ENCODE data around the gene CYB561. TPM values are rescaled to one million over a fixed set of nuclear protein-coding genes. Genes with fewer than 3 reads are reported as not detected.

CYB561 gene
- total and polyA plus RNA-seq, 9 of the 15 experiments (the other 6 are each of a cell fraction or from before 2014, with no cell fraction given) = 4.0 to 30.8 (median 17.4) TPM

DNA sequence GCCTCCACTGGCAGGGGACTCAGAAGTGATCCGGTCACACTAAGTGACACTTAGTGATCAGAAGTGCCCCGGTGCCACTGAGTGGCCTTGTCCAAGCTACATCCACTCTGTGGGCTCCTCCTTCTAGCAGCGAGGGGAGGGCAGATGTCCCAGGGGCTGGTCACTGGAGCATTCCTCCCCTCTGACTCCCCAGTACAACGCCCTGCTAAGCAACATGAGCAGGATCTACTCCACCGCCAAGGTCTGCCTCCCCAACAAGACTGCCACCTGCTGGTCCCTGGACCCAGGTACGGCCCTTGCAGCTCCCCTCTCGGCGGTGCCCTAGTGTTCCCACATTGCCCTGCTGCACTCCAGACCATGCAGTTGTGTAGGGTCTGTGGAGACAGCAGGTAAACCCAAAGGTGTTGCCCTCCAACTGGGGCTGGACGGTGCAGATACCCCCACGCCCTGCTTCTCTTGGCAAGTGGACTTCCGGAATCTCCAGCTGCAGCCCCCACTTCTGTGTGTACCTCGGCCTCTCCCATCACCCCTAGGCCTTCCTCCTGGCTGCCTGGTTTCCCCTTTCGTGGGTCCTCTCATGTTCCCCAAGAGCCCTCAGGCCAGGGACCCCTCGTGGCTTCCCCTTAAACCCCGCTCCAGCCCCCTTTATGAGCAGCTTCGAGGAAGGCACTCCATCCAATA lies 32.8 kb upstream of the CYB561 start (continued):
- peak; percentile 56; the same call in 1 of the 2 replicates for TF ChIP-seq GABPB1 (CRISPR knock-in tag; IDR thresholded peaks at IDR 0.05)
- TF ChIP-seq NEUROD1 (IDR thresholded peaks at IDR 0.05; ENCODE audit: borderline replicate concordance, low read depth, low read length, partially characterized antibody) = peak; percentile 35
- TF ChIP-seq, protein P1, sequence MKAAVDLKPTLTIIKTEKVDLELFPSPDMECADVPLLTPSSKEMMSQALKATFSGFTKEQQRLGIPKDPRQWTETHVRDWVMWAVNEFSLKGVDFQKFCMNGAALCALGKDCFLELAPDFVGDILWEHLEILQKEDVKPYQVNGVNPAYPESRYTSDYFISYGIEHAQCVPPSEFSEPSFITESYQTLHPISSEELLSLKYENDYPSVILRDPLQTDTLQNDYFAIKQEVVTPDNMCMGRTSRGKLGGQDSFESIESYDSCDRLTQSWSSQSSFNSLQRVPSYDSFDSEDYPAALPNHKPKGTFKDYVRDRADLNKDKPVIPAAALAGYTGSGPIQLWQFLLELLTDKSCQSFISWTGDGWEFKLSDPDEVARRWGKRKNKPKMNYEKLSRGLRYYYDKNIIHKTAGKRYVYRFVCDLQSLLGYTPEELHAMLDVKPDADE (conservative IDR thresholded peaks at IDR 0.05; ENCODE audit: control insufficient read depth, low read depth, low read length) = 0 out of 2 replicates have a peak, but pooled peaks have one; percentile 33
- TF ChIP-seq RAD21 (CRISPR knock-in tag; conservative IDR thresholded peaks at IDR 0.05 in 1 of 2, IDR thresholded peaks at IDR 0.05 in 1 of 2) = peak; percentile 90 to 98
- 0 out of 4 replicates have a peak, but pooled peaks of 1 of the 2 experiments have one; percentile 45 for TF ChIP-seq SRF (CRISPR knock-in tag; IDR thresholded peaks at IDR 0.05)
- TF ChIP-seq TFAP4 (CRISPR knock-in tag; IDR thresholded peaks at IDR 0.05; ENCODE audit: borderline replicate concordance) = peak; percentile 64; the same call in 1 of the 2 replicates
- TF ChIP-seq ZNF280A (IDR thresholded peaks at IDR 0.05; ENCODE audit: low read depth, partially characterized antibody) = no peak
- no peak for TF ChIP-seq SMARCC2 (IDR thresholded peaks at IDR 0.05; ENCODE audit: low read depth)
- peak; percentile 49 for TF ChIP-seq HNRNPLL (IDR thresholded peaks at IDR 0.05; ENCODE audit: low read depth, low read length, poor library complexity, severe bottlenecking)
- TF ChIP-seq FOSL1 (tag; conservative IDR thresholded peaks at IDR 0.05) = 0 out of 2 replicates have a peak, but pooled peaks have one; percentile 12
- TF ChIP-seq HDGF (IDR thresholded peaks at IDR 0.05) = 0 out of 2 replicates have a peak, but pooled peaks have one; percentile 57
- peak; percentile 94 for TF ChIP-seq SMC3 (conservative IDR thresholded peaks at IDR 0.05; ENCODE audit: insufficient read depth, low read depth, low read length)
- TF ChIP-seq, protein P2, sequence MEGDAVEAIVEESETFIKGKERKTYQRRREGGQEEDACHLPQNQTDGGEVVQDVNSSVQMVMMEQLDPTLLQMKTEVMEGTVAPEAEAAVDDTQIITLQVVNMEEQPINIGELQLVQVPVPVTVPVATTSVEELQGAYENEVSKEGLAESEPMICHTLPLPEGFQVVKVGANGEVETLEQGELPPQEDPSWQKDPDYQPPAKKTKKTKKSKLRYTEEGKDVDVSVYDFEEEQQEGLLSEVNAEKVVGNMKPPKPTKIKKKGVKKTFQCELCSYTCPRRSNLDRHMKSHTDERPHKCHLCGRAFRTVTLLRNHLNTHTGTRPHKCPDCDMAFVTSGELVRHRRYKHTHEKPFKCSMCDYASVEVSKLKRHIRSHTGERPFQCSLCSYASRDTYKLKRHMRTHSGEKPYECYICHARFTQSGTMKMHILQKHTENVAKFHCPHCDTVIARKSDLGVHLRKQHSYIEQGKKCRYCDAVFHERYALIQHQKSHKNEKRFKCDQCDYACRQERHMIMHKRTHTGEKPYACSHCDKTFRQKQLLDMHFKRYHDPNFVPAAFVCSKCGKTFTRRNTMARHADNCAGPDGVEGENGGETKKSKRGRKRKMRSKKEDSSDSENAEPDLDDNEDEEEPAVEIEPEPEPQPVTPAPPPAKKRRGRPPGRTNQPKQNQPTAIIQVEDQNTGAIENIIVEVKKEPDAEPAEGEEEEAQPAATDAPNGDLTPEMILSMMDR (IDR thresholded peaks at IDR 0.05 in 2 of 3, conservative IDR thresholded peaks at IDR 0.05 in 1 of 3; ENCODE audit: insufficient read depth in 2 of 3, low read depth in 1 of 3, low read length in 3 of 3) = peak; percentile 95 to 98 (median 96)
- peak; percentile 60; the same call in 1 of the 2 replicates for TF ChIP-seq STAG1 (CRISPR knock-in tag; IDR thresholded peaks at IDR 0.05; ENCODE audit: borderline replicate concordance)
- no peak for TF ChIP-seq NFRKB (IDR thresholded peaks at IDR 0.05; ENCODE audit: low read depth)
- TF ChIP-seq ESRRA (IDR thresholded peaks at IDR 0.05; ENCODE audit: borderline replicate concordance, low read depth) = peak; percentile 44; the same call in 1 of the 2 replicates
- peak in 1 of 3 experiments; percentile 32 for TF ChIP-seq YY1 (IDR thresholded peaks at IDR 0.05; ENCODE audit: borderline replicate concordance in 1 of 3, control insufficient read depth in 1 of 3, extremely low read depth in 1 of 3, insufficient read depth in 3 of 3, insufficient read length in 1 of 3, insufficient replicate concordance in 2 of 3, low read depth in 1 of 3, low read length in 2 of 3)
- TF ChIP-seq JUND (IDR thresholded peaks at IDR 0.05; ENCODE audit: borderline replicate concordance, low read depth, low read length) = peak; percentile 67
- TF ChIP-seq JUND (tag; IDR thresholded peaks at IDR 0.05; ENCODE audit: borderline replicate concordance, low read depth, low read length) = peak; percentile 24; the same call in 1 of the 3 replicates
